Endothelial cell (in vitro differentiated cells): ENCODE measurements around the gene STT3B. TPM values are rescaled to one million over a fixed set of nuclear protein-coding genes. Genes with fewer than 3 reads are reported as not detected.
A peak's percentile ranks its signal among the peaks of the same experiment; 100 is the strongest.

ENCODE experiments used
- DNase-seq: peaks from one replicate; pipeline ENCODE4 v3.0.0; 2021; ENCODE audit warnings: low spot score
- H3K27ac Mint-ChIP-seq: one replicate; pipeline ENCODE4 v1.8.0; 2021; ENCODE audit warnings: mixed read lengths, inconsistent platforms; ENCODE audit not compliant: unreplicated experiment
- H3K27me3 Mint-ChIP-seq: one replicate; pipeline ENCODE4 v1.8.0; 2021; ENCODE audit warnings: mild to moderate bottlenecking, moderate library complexity, mixed read lengths, inconsistent platforms; ENCODE audit not compliant: unreplicated experiment
- H3K36me3 Mint-ChIP-seq: one replicate; pipeline ENCODE4 v1.8.0; 2021; ENCODE audit warnings: mild to moderate bottlenecking, low read depth, mixed read lengths, inconsistent platforms; ENCODE audit not compliant: unreplicated experiment
- H3K4me1 Mint-ChIP-seq: one replicate; pipeline ENCODE4 v1.8.0; 2021; ENCODE audit warnings: mild to moderate bottlenecking, mixed read lengths, inconsistent platforms; ENCODE audit not compliant: unreplicated experiment
- H3K4me3 Mint-ChIP-seq: one replicate; pipeline ENCODE4 v1.8.0; 2021; ENCODE audit warnings: mild to moderate bottlenecking, mixed read lengths, inconsistent platforms; ENCODE audit not compliant: unreplicated experiment
- H3K9me3 Mint-ChIP-seq: one replicate; pipeline ENCODE4 v1.8.0; 2021; ENCODE audit warnings: mixed read lengths, inconsistent platforms; ENCODE audit not compliant: unreplicated experiment
- total RNA-seq: library from RNA; stranded (reverse); fragmentation: NEBNext Ultra II Directional; extraction: Animal tissue kit (Norgen Biotek cat#: 25700); gene quantifications from one replicate; pipeline ENCODE4 v1.2.1, GENCODE V29; 2021; ENCODE audit not compliant: unreplicated experiment
- TF ChIP-seq, protein P1 (sequence below): fragments of 200-600 bp; sonication (generic); IDR thresholded peaks from one replicate; pipeline ENCODE4 v1.5.0; 2021; ENCODE audit warnings: antibody characterized with exemption; ENCODE audit not compliant: unreplicated experiment

The STT3B gene
- total RNA-seq, 1 donor from 2014 or later, result 103 TPM

DNA sequence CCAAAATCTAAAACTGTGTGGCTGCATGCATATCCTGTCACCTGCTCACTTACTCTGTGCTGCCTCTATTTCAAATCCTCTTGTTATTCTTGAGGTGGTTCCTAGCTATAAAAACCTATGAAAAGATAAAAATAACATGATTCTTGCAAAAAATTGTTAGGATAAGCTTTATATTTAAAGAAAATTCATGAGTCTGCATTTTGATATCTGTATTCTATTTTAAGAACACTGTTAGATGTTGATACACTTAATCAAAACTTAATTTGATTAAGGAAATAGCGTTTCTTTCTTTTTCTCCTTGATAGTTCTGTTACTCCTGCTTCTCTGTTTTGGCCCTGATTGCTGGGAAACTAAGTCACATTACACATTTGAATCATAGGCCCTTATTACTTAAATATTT is 22.5 kb downstream of the STT3B start:
- Mint-ChIP-seq H3K4me1 (peaks cover 10% of the 10 kb centered on the region), H3K36me3 (no peaks in the 10 kb centered on the region), H3K4me3 (no peak overlapping the region), H3K27me3 (no peaks in the 10 kb centered on the region), H3K9me3 (no peaks in the 10 kb centered on the region), H3K27ac (no peak overlapping the region)
- TF ChIP-seq, protein P1, sequence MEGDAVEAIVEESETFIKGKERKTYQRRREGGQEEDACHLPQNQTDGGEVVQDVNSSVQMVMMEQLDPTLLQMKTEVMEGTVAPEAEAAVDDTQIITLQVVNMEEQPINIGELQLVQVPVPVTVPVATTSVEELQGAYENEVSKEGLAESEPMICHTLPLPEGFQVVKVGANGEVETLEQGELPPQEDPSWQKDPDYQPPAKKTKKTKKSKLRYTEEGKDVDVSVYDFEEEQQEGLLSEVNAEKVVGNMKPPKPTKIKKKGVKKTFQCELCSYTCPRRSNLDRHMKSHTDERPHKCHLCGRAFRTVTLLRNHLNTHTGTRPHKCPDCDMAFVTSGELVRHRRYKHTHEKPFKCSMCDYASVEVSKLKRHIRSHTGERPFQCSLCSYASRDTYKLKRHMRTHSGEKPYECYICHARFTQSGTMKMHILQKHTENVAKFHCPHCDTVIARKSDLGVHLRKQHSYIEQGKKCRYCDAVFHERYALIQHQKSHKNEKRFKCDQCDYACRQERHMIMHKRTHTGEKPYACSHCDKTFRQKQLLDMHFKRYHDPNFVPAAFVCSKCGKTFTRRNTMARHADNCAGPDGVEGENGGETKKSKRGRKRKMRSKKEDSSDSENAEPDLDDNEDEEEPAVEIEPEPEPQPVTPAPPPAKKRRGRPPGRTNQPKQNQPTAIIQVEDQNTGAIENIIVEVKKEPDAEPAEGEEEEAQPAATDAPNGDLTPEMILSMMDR, result no peak
- DNase-seq, result no peak

DNA sequence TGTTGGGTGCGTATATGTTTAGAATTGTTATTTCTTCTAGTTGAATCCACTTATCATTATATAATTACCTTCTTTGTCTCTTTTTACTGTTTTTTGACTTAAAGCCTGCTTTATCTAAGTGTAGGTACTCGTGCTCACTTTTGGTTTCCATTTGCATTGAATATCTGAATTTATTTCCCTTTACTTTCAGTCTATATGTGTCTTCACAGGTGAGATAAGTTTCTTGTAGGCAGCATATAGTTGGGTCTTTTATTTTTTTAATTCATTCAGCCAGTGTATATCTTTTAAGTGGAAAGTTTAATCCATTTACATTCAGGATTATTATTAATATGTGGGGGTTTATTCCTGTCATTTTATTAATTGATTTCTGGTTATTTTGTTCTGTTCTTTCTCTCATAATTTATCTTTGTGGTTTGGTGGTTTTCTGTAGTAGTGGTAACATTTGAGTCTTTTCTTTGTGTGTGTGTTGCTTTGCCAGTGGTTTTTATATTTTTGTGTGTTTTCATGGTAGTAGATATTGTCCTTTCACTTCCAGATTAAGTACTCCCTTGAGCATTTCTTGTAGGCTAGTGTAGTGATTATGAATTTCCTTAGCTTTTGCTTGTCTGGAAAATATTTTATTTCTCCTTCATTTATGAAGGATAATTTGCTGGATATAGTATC is 27.3 kb downstream of the STT3B start:
- peaks cover 21% of the 10 kb centered on the region for H3K4me1 Mint-ChIP-seq
- H3K9me3 Mint-ChIP-seq, result no peaks in the 10 kb centered on the region
- H3K27me3 Mint-ChIP-seq, result no peaks in the 10 kb centered on the region
- H3K36me3 Mint-ChIP-seq, result no peaks in the 10 kb centered on the region
- H3K4me3 Mint-ChIP-seq, result no peak overlapping the region
- no peak overlapping the region for H3K27ac Mint-ChIP-seq
- no peak for DNase-seq
- TF ChIP-seq, protein P1, result no peak

DNA sequence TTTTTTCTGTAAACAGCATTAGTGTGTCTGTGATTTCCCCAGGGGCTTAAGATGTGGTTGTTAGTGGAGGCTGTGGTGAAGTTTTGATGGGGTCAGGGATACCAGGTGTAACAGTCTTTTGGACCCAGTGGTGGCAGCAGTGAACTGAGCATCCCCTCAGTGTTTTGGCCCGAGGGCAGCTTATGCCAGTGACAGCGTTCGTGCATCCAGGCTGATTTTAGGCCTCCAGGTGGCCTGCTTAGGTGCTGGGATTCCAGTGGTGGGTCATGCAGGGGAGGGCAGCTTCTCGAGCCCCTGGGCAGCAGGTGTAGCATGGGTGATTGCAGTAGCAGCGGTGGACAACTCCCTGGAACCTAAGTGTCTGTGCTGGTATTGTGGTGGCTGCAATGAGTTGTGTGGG is 29.2 kb downstream of the STT3B start:
- H3K9me3 Mint-ChIP-seq, result no peaks in the 10 kb centered on the region
- DNase-seq, result no peak
- H3K36me3 Mint-ChIP-seq, result no peaks in the 10 kb centered on the region
- peak overlapping the region; percentile 16 for H3K27ac Mint-ChIP-seq
- H3K4me3 Mint-ChIP-seq, result no peak overlapping the region
- H3K4me1 Mint-ChIP-seq, result peaks cover 34% of the 10 kb centered on the region
- no peaks in the 10 kb centered on the region for H3K27me3 Mint-ChIP-seq
- TF ChIP-seq, protein P1, result no peak

DNA sequence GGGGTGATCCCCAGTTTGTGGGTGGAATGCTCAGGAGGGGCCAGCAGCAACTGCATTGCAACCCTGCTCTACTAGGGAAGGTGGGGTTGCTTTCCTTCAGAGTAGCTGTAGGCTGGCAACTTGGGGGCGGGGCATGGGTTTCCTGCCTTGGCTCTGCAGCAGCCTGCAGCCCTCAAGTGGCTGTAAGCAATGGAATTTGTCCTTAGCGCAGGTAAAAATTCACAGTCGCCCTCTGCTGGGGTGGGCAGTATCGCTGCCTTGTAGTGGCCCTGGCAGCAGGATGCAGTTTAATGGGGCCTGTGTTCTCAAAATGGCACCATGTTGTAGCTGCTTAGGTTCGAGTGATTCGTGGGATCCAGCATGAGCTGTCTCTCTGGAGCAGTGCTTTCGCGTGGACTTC is 29.8 kb downstream of the STT3B start:
- Mint-ChIP-seq H3K36me3 (no peaks in the 10 kb centered on the region), H3K4me1 (peaks cover 37% of the 10 kb centered on the region), H3K27ac (no peak overlapping the region), H3K4me3 (no peak overlapping the region), H3K27me3 (no peaks in the 10 kb centered on the region), H3K9me3 (no peaks in the 10 kb centered on the region)
- DNase-seq, result peak; percentile 16
- TF ChIP-seq, protein P1, result peak; percentile 20

DNA sequence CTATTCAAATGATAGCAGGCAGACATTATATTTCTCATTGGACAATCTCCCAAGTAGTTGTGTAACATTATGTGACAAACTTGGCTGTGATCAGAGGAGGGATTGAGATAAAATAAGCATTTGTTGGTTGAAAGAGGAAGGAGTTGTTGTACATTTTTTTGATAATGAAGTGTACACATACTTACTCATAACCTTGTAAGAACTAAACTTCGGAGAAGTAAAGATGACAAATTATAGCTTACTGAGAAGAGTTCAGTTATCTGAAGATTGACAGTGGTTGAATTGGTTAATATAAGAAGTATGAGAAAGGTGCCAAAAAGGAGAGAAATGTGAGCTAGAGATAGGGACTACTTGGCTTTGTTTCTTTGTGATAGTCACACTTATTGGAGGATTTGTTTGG is 32.6 kb downstream of the STT3B start:
- Mint-ChIP-seq H3K27ac (no peak overlapping the region), H3K36me3 (no peaks in the 10 kb centered on the region), H3K4me3 (no peak overlapping the region), H3K27me3 (no peaks in the 10 kb centered on the region), H3K9me3 (no peaks in the 10 kb centered on the region), H3K4me1 (peaks cover 45% of the 10 kb centered on the region)
- DNase-seq, result no peak
- TF ChIP-seq, protein P1, result no peak
